ENCODE results near the gene RDX.

RDX gene

GRCh38 chr11:110141812-110142211, 154.6 kb downstream of the RDX start:
- DNase-seq (ENCODE audit: extremely low read depth, low read depth) = no peak
- TF ChIP-seq, protein P1, sequence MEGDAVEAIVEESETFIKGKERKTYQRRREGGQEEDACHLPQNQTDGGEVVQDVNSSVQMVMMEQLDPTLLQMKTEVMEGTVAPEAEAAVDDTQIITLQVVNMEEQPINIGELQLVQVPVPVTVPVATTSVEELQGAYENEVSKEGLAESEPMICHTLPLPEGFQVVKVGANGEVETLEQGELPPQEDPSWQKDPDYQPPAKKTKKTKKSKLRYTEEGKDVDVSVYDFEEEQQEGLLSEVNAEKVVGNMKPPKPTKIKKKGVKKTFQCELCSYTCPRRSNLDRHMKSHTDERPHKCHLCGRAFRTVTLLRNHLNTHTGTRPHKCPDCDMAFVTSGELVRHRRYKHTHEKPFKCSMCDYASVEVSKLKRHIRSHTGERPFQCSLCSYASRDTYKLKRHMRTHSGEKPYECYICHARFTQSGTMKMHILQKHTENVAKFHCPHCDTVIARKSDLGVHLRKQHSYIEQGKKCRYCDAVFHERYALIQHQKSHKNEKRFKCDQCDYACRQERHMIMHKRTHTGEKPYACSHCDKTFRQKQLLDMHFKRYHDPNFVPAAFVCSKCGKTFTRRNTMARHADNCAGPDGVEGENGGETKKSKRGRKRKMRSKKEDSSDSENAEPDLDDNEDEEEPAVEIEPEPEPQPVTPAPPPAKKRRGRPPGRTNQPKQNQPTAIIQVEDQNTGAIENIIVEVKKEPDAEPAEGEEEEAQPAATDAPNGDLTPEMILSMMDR (IDR thresholded peaks at IDR 0.05; ENCODE audit: low read depth, low read length, missing control alignments) = no peak

GRCh38 chr11:110134110-110134509, 162.3 kb downstream of the RDX start:
- TF ChIP-seq, protein P1 (IDR thresholded peaks at IDR 0.05; ENCODE audit: low read depth, low read length, missing control alignments) = no peak
- DNase-seq (ENCODE audit: extremely low read depth, low read depth) = no peak
- H3K4me3 ChIP-seq (replicated peaks; ENCODE audit: low read depth, low read length) = no peak overlapping the region

More at GRCh38 chr11:110141812-110142211, 154.6 kb downstream of the RDX start:
- H3K4me3 ChIP-seq (replicated peaks; ENCODE audit: low read depth, low read length) = no peak overlapping the region

DNA sequence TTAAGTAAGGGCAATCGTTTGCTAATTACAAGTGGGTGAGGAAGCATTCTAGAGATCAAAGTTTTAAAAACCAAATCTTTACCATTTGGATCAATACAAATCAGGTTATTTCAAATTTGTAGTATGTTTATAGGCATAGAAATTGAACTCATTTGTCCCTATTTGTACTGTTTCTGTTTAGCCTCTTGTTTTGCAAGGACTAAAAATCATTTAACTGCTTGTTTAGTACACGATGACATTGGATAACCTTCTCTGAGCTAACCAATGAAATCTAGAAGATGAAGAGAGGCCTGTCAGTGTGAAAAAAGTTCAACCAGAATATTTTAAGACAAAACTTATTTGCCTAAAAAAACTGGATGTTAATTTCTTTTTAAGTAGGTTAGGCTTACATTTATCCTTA, 163.3 kb downstream of the RDX start:
- H3K4me3 ChIP-seq (replicated peaks; ENCODE audit: low read depth, low read length) = no peak overlapping the region
- TF ChIP-seq, protein P1 (IDR thresholded peaks at IDR 0.05; ENCODE audit: low read depth, low read length, missing control alignments) = no peak
- DNase-seq (ENCODE audit: extremely low read depth, low read depth) = no peak

DNA sequence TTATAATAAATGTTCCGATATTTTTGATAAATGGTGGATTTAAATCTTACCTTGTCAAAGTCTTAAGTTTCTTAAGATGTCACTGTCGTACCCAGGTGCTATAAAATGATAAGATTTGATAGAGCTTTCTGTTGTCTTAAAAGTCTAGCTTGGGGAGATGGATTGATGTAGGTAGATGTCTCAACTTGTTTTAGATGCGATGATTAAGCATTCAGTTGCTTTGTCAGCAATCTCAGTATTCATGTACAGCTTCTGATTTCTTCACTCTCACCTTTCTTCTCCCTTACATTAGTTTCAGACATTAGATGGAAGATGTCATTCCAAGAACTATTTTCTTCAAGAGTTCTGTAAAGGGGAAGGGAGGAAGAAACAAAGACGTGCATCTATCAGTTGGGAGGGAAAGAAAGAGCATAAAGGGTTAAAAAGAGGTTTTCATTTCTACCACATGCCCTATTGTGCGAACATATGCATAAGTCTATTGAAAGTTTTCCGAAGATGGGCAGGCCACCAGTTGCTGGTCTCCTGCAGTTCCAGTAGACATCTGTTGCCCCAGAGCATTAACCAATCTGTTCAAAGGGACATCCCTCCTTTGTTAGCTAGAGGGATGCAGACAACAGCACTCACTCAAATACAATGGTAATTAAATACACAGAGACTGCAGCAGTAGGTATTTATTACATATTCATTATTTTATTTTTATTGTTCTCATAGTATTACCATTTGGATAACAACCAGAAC, 164.9 kb downstream of the RDX start:
- H3K4me3 ChIP-seq (replicated peaks; ENCODE audit: low read depth, low read length) = no peak overlapping the region
- no peak for DNase-seq (ENCODE audit: extremely low read depth, low read depth)
- TF ChIP-seq, protein P1 (IDR thresholded peaks at IDR 0.05; ENCODE audit: low read depth, low read length, missing control alignments) = no peak

DNA sequence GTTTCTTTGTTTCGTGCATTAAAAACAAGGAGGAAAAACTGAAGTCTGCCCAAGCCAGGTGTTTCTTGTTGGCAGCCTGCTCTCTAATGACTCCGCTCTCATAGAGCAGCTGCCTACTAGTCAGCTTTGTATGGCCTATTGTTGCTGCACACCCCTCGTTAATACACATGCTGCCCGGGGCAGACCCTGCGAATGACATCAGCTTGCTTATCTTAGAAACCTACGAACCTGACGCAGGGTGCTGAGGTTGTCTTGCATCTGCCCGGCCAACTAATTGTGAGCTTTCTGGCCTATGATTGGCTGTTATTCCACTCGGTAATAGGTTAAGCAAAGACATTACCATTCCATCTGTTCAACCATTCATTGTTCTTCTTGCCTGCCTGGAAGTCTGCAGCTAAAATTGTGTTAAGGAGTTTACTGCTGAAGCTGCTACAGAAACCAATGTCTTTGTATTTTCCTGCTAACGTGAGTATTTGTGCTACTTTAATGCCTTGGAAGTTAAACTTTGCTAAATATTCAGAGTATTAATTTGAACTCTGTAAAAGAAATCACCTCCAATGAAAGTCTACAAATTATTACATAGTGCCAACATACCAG, 165.7 kb downstream of the RDX start:
- TF ChIP-seq, protein P1 (IDR thresholded peaks at IDR 0.05; ENCODE audit: low read depth, low read length, missing control alignments) = no peak
- DNase-seq (ENCODE audit: extremely low read depth, low read depth) = no peak
- no peak overlapping the region for H3K4me3 ChIP-seq (replicated peaks; ENCODE audit: low read depth, low read length)

DNA sequence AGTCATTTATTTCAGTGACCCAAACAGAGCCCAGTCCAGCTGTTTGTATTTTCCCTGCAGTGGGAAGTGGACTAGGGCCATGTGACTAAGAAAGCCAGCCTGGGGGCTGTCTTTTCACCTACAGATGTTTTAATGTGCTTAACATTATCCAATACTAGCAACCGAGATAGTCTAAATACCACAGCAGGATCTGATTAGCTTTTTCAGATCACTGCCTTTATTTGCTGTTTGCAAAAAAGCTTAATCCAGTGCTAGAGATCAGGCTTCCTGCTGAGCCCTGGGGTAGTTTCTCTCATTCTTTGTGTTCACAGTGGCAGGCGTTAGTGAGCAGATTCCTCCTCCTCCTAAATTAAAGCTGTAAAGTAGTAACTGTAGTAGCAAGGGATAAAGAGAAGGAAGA, 168.3 kb downstream of the RDX start:
- H3K4me3 ChIP-seq (replicated peaks; ENCODE audit: low read depth, low read length) = no peak overlapping the region
- TF ChIP-seq, protein P1 (IDR thresholded peaks at IDR 0.05; ENCODE audit: low read depth, low read length, missing control alignments) = no peak
- peak; percentile 55 for DNase-seq (ENCODE audit: extremely low read depth, low read depth)
